Mammary epithelial cell (primary cell): ENCODE data around the gene KCNJ15.

Experiments
- EZH2 ChIP-seq: IDR thresholded peaks from 2 replicates; pipeline ENCODE4 v1.6.1; 2012; ENCODE audit warnings: low read length, inconsistent platforms, borderline replicate concordance
- TF ChIP-seq, protein P1 (sequence below), 2 donors: IDR thresholded peaks in 1 of 2; conservative IDR thresholded peaks in 1 of 2; 2 replicates each; pipeline ENCODE4 v1.5.1; 2011 to 2012; ENCODE audit warnings: inconsistent platforms in 2 of 2, low read length in 2 of 2, mild to moderate bottlenecking in 2 of 2, control low read depth in 1 of 2, low read depth in 1 of 2; ENCODE audit not compliant: insufficient read depth in 1 of 2; ENCODE audit errors: extremely low read depth in 1 of 2

DNA sequence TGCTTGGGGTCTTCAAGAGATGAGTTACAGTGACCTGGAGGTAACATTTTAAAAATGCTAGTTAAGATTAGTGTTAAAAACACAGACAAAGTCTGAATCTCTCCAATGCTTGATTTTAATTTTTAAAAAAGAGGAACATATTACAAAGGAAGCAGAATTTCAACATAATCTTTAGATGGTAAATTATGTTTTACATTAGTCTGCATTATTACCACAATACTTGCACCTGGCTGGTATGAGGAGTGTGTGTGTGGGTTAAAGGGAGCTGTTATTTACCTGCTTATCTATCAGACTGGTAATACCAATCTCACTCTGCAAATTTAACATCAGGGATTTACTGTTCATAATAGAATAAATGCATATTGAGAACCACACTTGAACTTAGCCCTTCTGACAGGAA is 10.3 kb upstream of the KCNJ15 start:
- no peak for TF ChIP-seq EZH2
- TF ChIP-seq, protein P1, sequence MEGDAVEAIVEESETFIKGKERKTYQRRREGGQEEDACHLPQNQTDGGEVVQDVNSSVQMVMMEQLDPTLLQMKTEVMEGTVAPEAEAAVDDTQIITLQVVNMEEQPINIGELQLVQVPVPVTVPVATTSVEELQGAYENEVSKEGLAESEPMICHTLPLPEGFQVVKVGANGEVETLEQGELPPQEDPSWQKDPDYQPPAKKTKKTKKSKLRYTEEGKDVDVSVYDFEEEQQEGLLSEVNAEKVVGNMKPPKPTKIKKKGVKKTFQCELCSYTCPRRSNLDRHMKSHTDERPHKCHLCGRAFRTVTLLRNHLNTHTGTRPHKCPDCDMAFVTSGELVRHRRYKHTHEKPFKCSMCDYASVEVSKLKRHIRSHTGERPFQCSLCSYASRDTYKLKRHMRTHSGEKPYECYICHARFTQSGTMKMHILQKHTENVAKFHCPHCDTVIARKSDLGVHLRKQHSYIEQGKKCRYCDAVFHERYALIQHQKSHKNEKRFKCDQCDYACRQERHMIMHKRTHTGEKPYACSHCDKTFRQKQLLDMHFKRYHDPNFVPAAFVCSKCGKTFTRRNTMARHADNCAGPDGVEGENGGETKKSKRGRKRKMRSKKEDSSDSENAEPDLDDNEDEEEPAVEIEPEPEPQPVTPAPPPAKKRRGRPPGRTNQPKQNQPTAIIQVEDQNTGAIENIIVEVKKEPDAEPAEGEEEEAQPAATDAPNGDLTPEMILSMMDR (conservative IDR thresholded peaks at IDR 0.05 in 1 of 2, IDR thresholded peaks at IDR 0.05 in 1 of 2; ENCODE audit: extremely low read depth in 1 of 2, insufficient read depth in 1 of 2, low read depth in 1 of 2, low read length in 2 of 2) = no peak
